ENCODE measurements around the gene NCOR2. TPM values are rescaled to one million over a fixed set of nuclear protein-coding genes. Genes with fewer than 3 reads are reported as not detected.

Gene NCOR2
- total and polyA plus RNA-seq, 2 of the 8 experiments (the other 6 are each of a cell fraction or from before 2014, with no cell fraction given): 14.8 to 275 TPM

DNA sequence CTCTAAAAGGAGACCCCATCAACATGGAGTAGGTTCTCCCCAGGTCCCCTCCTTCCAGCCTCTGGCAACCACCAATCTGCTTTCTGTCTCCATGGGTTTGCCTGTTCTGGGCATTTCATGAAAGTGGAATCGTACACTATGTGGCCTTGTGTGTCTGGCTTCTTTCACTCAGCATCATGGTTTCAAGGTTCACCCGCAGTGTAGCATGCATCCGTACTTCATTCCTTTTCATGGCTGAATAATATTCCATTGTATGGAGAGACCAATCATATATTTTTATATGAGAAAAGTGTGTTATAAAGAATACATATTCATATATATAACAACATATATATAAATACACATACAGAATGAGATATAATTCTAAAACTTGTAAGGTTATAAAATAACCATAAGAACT is 19.8 kb downstream of the NCOR2 start:
- H3K23me2 ChIP-seq (ENCODE audit: low read depth, low read length): no peaks in the 10 kb centered on the region
- no peak overlapping the region for H3K14ac ChIP-seq (ENCODE audit: insufficient read length)
- H3K36me3 ChIP-seq (ENCODE audit: control insufficient read depth in 2 of 4, insufficient read depth in 4 of 4, low read length in 3 of 4): peaks cover 0 to 3% (median 0%) of the 10 kb centered on the region in 4 experiments; a peak in 2 of 8 replicates
- no peak overlapping the region for H3K56ac ChIP-seq (replicated peaks; ENCODE audit: insufficient read length, low read depth, low read length)
- H2BK12ac ChIP-seq (ENCODE audit: low read depth, low read length): no peak overlapping the region
- no peak overlapping the region for H4K91ac ChIP-seq (replicated peaks; ENCODE audit: insufficient read length, low read length)
- H3K27me3 ChIP-seq (replicated peaks in 1 of 4; ENCODE audit: control insufficient read depth in 3 of 4, extremely low read depth in 1 of 4, insufficient read depth in 3 of 4, low read length in 3 of 4): no peaks in the 10 kb centered on the region
- WGBS, 2 experiments (ENCODE audit: extremely low coverage in 1 of 2, insufficient coverage in 1 of 2, insufficient read length in 1 of 2, insufficient replicate concordance in 2 of 2, low coverage in 1 of 2, low lambda C conversion rate in 2 of 2, missing lambda C conversion rate in 1 of 2): 94% methylated on average over 3 of the region's 3 CpGs; no CpG with 5 or more reads in 1 of the 2 experiments
- no peak overlapping the region for H2BK20ac ChIP-seq (ENCODE audit: low read length)
- peaks cover 60 to 100% of the 10 kb centered on the region in 2 experiments for H3K79me2 ChIP-seq (ENCODE audit: control insufficient read depth in 1 of 2, insufficient read depth in 2 of 2, low read length in 2 of 2)
- H3K4ac ChIP-seq (replicated peaks; ENCODE audit: insufficient read length, low read depth, low read length): no peak overlapping the region
- H4K20me1 ChIP-seq (replicated peaks in 1 of 2; ENCODE audit: control insufficient read depth in 1 of 2, insufficient read depth in 2 of 2, low read length in 2 of 2): peaks cover 31 to 50% of the 10 kb centered on the region in 2 experiments
- H4K5ac ChIP-seq (ENCODE audit: insufficient read length, low read depth, low read length): no peak overlapping the region
- no peak overlapping the region for H2BK5ac ChIP-seq (ENCODE audit: low read depth, low read length)
- no peak for FAIRE-seq
- no peak overlapping the region for H3K27ac ChIP-seq (ENCODE audit: low read depth, low read length)
- H2BK120ac ChIP-seq (replicated peaks; ENCODE audit: low read depth, low read length): no peak overlapping the region
- H3K18ac ChIP-seq (ENCODE audit: extremely low read depth, low read length): no peak overlapping the region
- peaks cover 26% of the 10 kb centered on the region for H3K79me1 ChIP-seq (ENCODE audit: low read depth, low read length)
- H3K4me3 ChIP-seq (ENCODE audit: extremely low read depth in 1 of 4, insufficient read depth in 2 of 4, low read depth in 3 of 4, low read length in 4 of 4): no peak overlapping the region
- no peak overlapping the region for H3K9ac ChIP-seq (replicated peaks in 1 of 4; ENCODE audit: extremely low read depth in 1 of 4, low read depth in 3 of 4, low read length in 3 of 4)
- ChIA-PET CTCF (ENCODE audit: partially characterized antibody) (interaction anchor here (0.6 to 1.1 kb wide), 2 partner anchors 29 to 201 kb away, joined by 3 to 5 read pairs; no protein-coding TSS in a partner anchor), POLR2A (ENCODE audit: partially characterized antibody) (interaction anchor here (1.2 kb wide), 1 partner anchor 10 kb away, joined by 3 read pairs; no protein-coding TSS in a partner anchor)
- TF ChIP-seq, protein P1, sequence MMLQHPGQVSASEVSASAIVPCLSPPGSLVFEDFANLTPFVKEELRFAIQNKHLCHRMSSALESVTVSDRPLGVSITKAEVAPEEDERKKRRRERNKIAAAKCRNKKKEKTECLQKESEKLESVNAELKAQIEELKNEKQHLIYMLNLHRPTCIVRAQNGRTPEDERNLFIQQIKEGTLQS (IDR thresholded peaks at IDR 0.05; ENCODE audit: insufficient read depth, low read depth, low read length): no peak
- TF ChIP-seq BRCA1 (IDR thresholded peaks at IDR 0.05; ENCODE audit: low read depth, low read length) (no peak), CTBP2 (IDR thresholded peaks at IDR 0.05; ENCODE audit: borderline replicate concordance, insufficient read depth, insufficient read length, low read length) (no peak), SP1 (IDR thresholded peaks at IDR 0.05; ENCODE audit: low read depth, low read length) (no peak), SUZ12 (IDR thresholded peaks at IDR 0.05; ENCODE audit: low read length) (no peak), RXRA (IDR thresholded peaks at IDR 0.05; ENCODE audit: insufficient read depth, low read depth, low read length) (no peak), RNF2 (IDR thresholded peaks at IDR 0.05; ENCODE audit: borderline replicate concordance, low read depth, low read length, missing control alignments, poor library complexity, severe bottlenecking) (no peak), GABPA (IDR thresholded peaks at IDR 0.05; ENCODE audit: borderline replicate concordance, insufficient read depth, low read length) (no peak), TBP (IDR thresholded peaks at IDR 0.05; ENCODE audit: low read depth, low read length) (no peak), KDM4A (IDR thresholded peaks at IDR 0.05; ENCODE audit: low read depth, low read length, severe bottlenecking) (no peak), SRF (IDR thresholded peaks at IDR 0.05; ENCODE audit: low read depth, low read length) (no peak), EZH2 (IDR thresholded peaks at IDR 0.05; ENCODE audit: low read depth, low read length, severe bottlenecking) (no peak), CBX8 (IDR thresholded peaks at IDR 0.05; ENCODE audit: borderline replicate concordance, low read depth, low read length) (no peak)
- H4K8ac ChIP-seq (ENCODE audit: extremely low read depth, insufficient read depth, low read length): no peak overlapping the region
- no peak overlapping the region for H2AK5ac ChIP-seq (ENCODE audit: low read depth, low read length)
- no peak overlapping the region for H2BK15ac ChIP-seq (ENCODE audit: low read length)
- H2AFZ ChIP-seq (ENCODE audit: low read length): no peak overlapping the region
- no peak overlapping the region for H3K4me2 ChIP-seq (ENCODE audit: insufficient read depth in 1 of 2, low read depth in 2 of 2, low read length in 2 of 2)
- no peaks in the 10 kb centered on the region for H3K9me3 ChIP-seq (ENCODE audit: insufficient read depth in 2 of 2, low read depth in 1 of 2, low read length in 1 of 2)
- DNase-seq (ENCODE audit: low read depth in 1 of 2, low spot score in 2 of 2): no peak
- peaks cover 7 to 51% (median 32%) of the 10 kb centered on the region in 4 experiments for H3K4me1 ChIP-seq (replicated peaks in 1 of 4; ENCODE audit: control insufficient read depth in 3 of 4, insufficient read depth in 4 of 4, low read length in 3 of 4)
- no peak overlapping the region for H3K23ac ChIP-seq (ENCODE audit: insufficient read length)

All from H1 (cell line).